ENCODE results near the gene PEX11G.

Gene PEX11G

GRCh38 chr19:7533925-7534480, 45.2 kb upstream of the PEX11G start:
- Histone ChIP-seq H3K36me3 (ENCODE audit: control insufficient read depth, insufficient read depth, low read length) (no peaks in the 10 kb centered on the region), H3K9ac (no peak overlapping the region), H3K27ac (peak overlapping the region; percentile 86), H3K4me3 (ENCODE audit: low read depth, low read length) (peak overlapping the region; percentile 62), H3K9me3 (ENCODE audit: control insufficient read depth, low read length) (no peaks in the 10 kb centered on the region), H2AFZ (peak overlapping the region; percentile 91), H3K4me1 (no peaks in the 10 kb centered on the region), H3K4me2 (ENCODE audit: low read length) (peak overlapping the region; percentile 61), H3K27me3 (ENCODE audit: control insufficient read depth, insufficient read depth, low read length) (no peaks in the 10 kb centered on the region), H3K79me2 (no peaks in the 10 kb centered on the region)
- TF ChIP-seq, protein P1, sequence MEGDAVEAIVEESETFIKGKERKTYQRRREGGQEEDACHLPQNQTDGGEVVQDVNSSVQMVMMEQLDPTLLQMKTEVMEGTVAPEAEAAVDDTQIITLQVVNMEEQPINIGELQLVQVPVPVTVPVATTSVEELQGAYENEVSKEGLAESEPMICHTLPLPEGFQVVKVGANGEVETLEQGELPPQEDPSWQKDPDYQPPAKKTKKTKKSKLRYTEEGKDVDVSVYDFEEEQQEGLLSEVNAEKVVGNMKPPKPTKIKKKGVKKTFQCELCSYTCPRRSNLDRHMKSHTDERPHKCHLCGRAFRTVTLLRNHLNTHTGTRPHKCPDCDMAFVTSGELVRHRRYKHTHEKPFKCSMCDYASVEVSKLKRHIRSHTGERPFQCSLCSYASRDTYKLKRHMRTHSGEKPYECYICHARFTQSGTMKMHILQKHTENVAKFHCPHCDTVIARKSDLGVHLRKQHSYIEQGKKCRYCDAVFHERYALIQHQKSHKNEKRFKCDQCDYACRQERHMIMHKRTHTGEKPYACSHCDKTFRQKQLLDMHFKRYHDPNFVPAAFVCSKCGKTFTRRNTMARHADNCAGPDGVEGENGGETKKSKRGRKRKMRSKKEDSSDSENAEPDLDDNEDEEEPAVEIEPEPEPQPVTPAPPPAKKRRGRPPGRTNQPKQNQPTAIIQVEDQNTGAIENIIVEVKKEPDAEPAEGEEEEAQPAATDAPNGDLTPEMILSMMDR (IDR thresholded peaks at IDR 0.05): no peak

- Histone ChIP-seq H3K27ac (peak overlapping the region; percentile 86), H3K79me2 (no peaks in the 10 kb centered on the region), H3K9ac (no peak overlapping the region), H3K9me3 (ENCODE audit: control insufficient read depth, low read length) (no peaks in the 10 kb centered on the region), H3K36me3 (ENCODE audit: control insufficient read depth, insufficient read depth, low read length) (no peaks in the 10 kb centered on the region), H2AFZ (peak overlapping the region; percentile 91), H3K4me3 (ENCODE audit: low read depth, low read length) (peak overlapping the region; percentile 62), H3K4me2 (ENCODE audit: low read length) (peak overlapping the region; percentile 61), H3K27me3 (ENCODE audit: control insufficient read depth, insufficient read depth, low read length) (no peaks in the 10 kb centered on the region), H3K4me1 (no peaks in the 10 kb centered on the region)
- TF ChIP-seq, protein P1 (IDR thresholded peaks at IDR 0.05): no peak
Measured at GRCh38 chr19:7533281-7533885, 44.5 kb upstream of the PEX11G start.

GRCh38 chr19:7529610-7530490, 41.0 kb upstream of the PEX11G start:
- Histone ChIP-seq H3K79me2 (no peaks in the 10 kb centered on the region), H3K36me3 (ENCODE audit: control insufficient read depth, insufficient read depth, low read length) (no peaks in the 10 kb centered on the region), H3K4me3 (ENCODE audit: low read depth, low read length) (no peak overlapping the region), H3K9me3 (ENCODE audit: control insufficient read depth, low read length) (no peaks in the 10 kb centered on the region), H3K4me1 (no peaks in the 10 kb centered on the region), H3K4me2 (ENCODE audit: low read length) (no peak overlapping the region), H2AFZ (no peak overlapping the region), H3K27me3 (ENCODE audit: control insufficient read depth, insufficient read depth, low read length) (no peaks in the 10 kb centered on the region), H3K27ac (no peak overlapping the region), H3K9ac (no peak overlapping the region)
- TF ChIP-seq, protein P1 (IDR thresholded peaks at IDR 0.05): no peak

DNA sequence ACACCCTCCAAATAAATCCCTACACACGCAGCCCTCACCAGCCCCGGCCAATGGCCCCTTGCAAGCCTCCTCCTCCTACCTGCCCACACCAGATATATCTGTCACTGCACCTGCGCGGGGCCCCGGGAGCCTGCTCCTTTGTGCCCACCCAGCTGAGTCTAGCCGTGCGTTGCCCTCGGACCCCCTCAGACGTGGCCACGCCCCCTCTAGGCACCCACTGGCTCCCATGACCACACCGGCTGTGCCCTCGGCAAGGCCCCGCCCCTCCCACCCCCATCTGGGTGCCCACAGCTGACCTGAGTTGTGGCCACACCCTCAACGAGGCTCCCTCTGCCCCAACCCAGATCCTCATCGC, 40.4 kb upstream of the PEX11G start:
- H3K4me2 ChIP-seq (ENCODE audit: low read length): no peak overlapping the region
- H2AFZ ChIP-seq: no peak overlapping the region
- no peaks in the 10 kb centered on the region for H3K9me3 ChIP-seq (ENCODE audit: control insufficient read depth, low read length)
- no peaks in the 10 kb centered on the region for H3K36me3 ChIP-seq (ENCODE audit: control insufficient read depth, insufficient read depth, low read length)
- H3K4me1 ChIP-seq: no peaks in the 10 kb centered on the region
- no peak overlapping the region for H3K4me3 ChIP-seq (ENCODE audit: low read depth, low read length)
- H3K27ac ChIP-seq: no peak overlapping the region
- no peak overlapping the region for H3K9ac ChIP-seq
- no peaks in the 10 kb centered on the region for H3K27me3 ChIP-seq (ENCODE audit: control insufficient read depth, insufficient read depth, low read length)
- TF ChIP-seq, protein P1 (IDR thresholded peaks at IDR 0.05): no peak
- peaks cover under 1% of the 10 kb centered on the region for H3K79me2 ChIP-seq
